HG03354 (cell line): Measurements from ENCODE around the gene PMEPA1.
"Not testable (repeated sequence)": the region's sequence is repeated elsewhere in the genome, so short reads cannot be mapped to it uniquely, and the experiment has no call there.

Experiments
- ATAC-seq: cut with Tn5 transposase; IDR thresholded peaks from one replicate; pipeline ENCODE4 v1.9.1; 2021; ENCODE audit warnings: mild to moderate bottlenecking; ENCODE audit not compliant: unreplicated experiment, poor library complexity, severe bottlenecking

Gene PMEPA1

GRCh38 chr20:57633945-57634491, 75.8 kb downstream of the PMEPA1 start:
- ATAC-seq = no peak

DNA sequence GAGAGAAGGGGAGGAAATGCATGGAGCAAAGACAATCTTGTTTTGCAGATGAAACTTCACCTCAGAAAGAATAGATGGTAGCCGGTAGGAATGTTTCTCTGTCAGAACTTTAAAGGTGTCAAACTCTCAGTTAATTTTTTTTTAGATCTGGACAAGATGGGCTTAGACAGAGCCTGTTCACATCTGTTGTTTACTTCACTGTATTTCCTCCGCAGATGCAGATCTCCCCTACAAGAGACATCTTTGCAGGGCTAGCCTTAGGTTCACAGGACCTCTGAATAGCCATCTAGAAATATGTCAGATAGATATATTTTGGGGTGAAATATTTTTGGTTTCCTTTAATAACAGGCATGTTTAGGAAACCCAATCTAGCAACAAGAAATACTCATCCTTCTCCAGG, 77.5 kb downstream of the PMEPA1 start:
- no peak for ATAC-seq

- ATAC-seq = no peak
Observed at GRCh38 chr20:57630061-57630460, 79.8 kb downstream of the PMEPA1 start.

DNA sequence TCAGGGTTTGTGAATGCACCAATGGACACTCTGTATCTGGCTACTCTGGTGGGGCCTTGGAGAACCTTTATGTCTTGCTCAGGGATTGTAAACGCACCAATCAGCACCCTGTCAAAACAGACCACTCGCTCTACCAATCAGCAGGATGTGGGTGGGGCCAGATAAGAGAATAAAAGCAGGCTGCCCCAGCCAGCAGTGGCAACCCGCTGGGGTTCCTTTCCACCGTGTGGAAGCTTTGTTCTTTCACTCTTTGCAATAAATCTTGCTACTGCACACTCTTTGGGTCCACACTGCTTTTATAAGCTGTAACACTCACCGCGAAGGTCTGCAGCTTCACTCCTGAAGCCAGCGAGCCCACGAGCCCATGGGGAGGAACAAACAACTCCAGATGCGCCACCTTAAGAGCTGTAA, 80.3 kb downstream of the PMEPA1 start:
- not testable (repeated sequence) for ATAC-seq

DNA sequence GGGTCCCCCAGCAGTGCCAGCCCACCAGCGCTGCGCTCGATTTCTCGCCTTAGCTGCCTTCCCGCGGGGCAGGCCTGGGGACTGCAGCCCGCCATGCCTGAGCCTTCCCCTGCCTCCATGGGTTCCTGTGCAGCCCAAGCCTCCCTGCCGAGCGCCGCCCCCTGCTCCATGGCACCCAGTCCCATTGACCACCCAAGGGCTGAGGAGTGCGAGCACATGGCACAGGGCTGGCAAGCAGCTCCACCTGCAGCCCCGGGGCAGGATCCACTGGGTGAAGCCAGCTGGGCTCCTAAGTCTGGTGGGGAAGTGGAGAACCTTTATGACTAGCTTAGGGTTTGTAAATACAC, 80.9 kb downstream of the PMEPA1 start:
- not testable (repeated sequence) for ATAC-seq

DNA sequence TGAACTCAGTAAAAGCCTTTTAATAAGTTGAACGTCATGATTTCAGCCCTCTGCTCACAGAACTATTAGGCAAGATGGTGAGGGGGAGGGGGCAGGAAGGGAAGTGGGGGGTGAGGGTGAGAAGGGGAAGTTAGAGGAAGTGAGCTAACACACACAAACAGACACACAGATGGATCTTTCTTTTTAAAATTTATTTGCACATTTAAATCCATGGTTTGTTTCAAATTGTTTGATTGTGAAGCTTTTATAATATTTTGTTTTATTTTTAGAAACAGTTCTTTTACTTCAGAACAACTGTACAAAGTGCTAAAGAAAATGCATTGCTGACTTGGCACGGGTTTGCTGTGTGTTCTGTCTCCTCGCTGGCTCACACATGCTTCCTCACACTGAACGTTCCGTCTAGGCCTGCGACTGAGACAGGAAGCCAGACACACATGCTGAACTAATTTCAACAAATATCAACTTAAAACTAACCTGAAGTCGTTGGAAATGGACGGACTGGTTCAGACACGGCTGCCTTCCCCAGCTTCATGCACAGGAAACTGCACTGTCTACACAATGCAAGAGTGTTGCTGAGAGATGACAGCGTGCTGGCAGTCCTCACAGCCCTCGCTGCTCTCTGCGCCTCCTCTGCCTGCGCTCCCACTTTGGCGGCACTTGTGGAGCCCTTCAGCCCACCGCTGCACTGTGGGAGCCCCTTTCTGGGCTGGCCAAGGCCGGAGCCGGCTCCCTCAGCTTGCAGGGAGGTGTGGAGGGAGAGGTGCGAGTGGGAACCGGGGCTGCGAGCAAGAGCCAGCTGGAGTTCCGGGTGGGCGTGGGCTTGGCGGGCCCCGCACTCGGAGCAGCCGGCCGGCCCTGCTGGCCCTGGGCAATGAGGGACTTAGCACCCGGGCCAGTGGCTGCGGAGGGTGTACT, 81.5 kb downstream of the PMEPA1 start:
- ATAC-seq = peak; percentile 65

- ATAC-seq = no peak
Observed at GRCh38 chr20:57627339-57627738, 82.5 kb downstream of the PMEPA1 start.

GRCh38 chr20:57625978-57626377, 83.8 kb downstream of the PMEPA1 start:
- ATAC-seq = no peak

- no peak for ATAC-seq
Observed at GRCh38 chr20:57625181-57625958, 84.4 kb downstream of the PMEPA1 start.

- ATAC-seq = no peak
Observed at GRCh38 chr20:57624124-57624523, 85.7 kb downstream of the PMEPA1 start.

DNA sequence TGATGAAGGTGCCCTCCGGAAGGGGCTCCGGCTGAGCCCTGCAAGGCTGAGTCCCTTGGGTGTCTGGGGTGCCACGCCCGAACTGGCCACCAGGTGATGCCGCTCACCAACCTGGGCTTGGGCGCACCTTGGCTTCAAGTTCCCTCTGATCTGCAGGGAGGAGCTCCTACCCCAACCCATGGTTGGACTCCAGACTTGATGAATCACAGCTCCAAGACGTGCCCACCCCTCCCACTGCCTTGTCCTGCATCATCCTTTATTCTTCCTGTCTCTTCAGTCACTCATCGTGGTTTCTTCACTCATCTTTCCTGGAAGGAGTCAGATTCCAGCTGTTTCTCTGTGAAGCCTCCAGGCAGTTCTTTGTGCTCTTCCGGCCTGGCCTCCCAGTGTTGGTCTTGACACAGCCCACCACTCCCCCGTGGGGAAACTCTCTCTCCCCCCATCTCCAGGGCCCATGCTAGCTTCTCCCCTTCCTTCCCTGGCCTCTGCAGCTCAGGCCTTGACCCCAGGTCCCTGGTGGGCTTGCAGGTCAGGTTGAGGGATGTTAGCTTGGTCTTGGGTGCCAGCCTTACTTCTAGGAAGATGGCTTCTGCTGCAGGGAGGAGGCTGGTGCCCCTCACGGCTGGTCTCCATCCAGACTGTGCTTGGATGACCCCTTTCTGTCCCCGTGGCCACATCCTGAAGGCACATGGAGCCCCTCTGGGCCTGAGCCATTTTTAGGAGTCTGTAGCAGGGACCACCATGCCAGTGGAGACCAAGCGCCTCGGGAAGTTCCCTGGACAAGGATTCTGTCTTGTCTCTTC, 87.0 kb downstream of the PMEPA1 start:
- no peak for ATAC-seq

DNA sequence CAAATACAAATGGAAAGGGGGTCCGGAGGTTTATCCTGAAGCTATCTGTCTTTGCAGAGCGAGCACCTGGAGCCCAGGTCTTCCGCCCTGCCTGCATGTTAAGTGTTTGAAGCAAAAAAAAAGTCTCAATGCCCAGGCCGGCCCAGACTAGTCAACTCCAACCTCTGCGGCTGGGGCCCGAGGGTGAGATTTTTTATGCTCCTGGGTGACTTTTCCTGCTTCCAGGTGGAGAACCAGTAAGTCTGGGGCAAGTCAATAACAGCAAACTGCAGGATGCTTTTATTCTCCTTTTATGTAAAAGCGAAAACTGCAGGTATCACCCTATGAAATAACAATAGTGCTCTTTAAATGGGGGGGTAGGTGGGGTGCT, 87.6 kb downstream of the PMEPA1 start:
- ATAC-seq = no peak

DNA sequence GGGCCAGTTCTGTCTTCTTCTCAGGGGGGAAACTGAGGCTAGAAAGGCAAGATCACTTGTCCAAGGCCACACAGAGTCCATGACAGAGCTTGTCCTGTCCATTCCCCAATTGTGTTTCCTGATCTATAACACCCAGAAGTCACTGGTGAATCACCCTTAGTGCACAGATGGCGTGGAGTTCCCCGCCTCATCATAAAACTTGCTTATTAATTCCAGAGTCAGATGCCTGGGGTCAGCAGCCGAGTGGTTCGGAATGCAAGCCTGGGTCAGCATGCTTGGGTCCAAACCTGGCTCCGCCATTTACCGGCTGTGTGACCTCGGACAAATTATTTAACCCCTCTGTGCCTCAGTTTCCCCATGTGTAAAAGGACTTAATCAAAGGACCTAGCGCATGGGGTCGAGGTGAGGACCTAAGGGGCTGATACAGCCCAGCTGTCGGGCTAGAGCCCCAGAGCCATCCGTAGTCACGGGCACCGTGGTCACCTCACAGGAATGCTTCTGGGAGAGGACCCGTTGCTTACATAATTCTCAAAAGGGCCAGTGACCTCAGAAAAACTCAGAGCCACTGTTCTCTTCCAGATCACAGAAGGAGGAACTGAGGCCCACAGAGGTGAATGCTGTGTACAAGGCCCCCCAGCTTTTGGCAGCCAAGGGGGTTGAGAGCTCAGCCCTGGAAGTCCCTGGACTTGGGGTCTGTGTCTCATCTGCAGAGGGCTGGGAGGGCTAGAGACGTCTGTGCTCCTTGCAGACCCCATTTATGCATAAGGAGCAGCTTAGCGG, 88.2 kb downstream of the PMEPA1 start:
- no peak for ATAC-seq

DNA sequence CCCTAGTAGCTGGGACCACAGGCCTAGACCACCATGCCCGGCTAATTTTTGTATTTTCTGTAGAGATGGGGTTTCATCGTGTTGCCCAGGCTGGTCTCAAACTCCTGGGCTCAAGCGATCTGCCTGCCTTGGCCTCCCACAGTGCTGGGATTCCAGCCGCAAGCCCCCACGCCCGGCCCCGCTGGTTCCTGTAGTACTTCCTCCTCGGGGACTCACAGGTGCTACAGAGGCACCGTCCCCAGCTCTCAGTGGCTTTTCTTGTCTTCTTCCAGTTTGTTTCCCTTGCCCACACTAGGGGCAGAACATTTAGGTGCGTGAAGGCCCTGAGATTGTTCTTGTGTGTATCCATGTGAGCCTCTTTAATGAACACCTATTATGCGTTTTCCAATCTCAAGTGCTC, 88.8 kb downstream of the PMEPA1 start:
- ATAC-seq = no peak

- ATAC-seq = peak; percentile 60
Observed at GRCh38 chr20:57620274-57620990, 89.4 kb downstream of the PMEPA1 start, which contains the start of gene ZBP1. Gene ZBP1 (minus strand): TSS chr20:57620426. CDS start chr20:57620295, 131 bp downstream.

DNA sequence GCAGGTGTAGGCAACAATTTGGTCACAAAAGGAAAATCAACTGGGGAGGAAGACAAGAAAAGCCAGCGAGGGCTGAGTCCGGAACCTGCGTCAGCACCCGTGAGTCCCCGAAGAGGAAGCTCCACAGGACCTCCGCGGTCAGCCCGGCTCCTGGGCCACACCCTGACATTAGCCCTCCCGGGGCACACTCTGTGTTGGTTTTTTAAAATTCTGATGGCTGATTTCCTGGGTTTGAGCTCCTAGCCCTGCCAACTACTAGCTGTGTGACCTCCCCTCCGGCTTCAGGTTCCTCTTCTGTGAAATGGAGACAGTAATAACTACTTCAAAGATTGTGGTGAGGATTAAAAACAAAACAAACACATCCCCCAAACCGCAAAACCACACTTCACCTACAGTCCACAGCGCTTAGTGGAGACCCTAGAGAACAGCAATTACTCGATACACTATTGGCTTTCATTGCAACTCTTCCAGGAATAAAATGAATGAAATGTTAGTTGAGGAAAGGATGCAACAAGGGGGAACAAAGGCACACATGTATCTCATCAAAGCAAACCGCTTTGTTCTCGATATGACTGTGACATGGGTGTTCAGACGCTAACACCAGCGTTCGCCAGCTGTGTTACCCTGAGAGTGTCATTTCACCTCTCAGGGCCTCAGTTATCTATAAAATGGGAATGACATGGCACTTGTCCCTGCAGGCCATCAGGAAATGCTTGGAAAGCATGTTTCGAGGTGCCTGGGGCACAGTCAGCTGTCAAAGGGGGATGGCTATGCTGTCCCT, 90.6 kb downstream of the PMEPA1 start:
- ATAC-seq = peak; percentile 64

DNA sequence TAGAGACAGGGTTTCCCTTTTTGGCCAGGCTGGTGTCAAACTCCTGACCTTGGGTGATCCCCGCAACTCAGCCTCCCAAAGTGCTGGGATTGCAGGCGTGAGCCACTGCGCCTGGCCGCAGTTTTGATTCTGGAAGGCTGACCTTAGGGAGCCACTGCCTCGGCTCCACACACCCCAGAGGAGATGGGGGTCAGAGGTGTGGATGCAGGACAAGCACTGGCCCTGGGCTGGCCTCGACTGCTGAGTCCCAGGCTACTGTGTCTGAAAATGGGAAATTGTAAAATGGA, 91.1 kb downstream of the PMEPA1 start:
- no peak for ATAC-seq
